ENCODE measurements around the gene RGPD8.

Gene RGPD8

GRCh38 chr2:112335600-112335999 is 97.8 kb downstream of the RGPD8 start:
- in situ Hi-C loops (cut with MboI; ENCODE audit: low sequenced_read_pairs), result no loop called here

- in situ Hi-C loops (cut with MboI; ENCODE audit: low sequenced_read_pairs), result no loop called here
Observed at GRCh38 chr2:112332123-112332696, 101.2 kb downstream of the RGPD8 start.

GRCh38 chr2:112322919-112323318 is 110.5 kb downstream of the RGPD8 start:
- in situ Hi-C loops (cut with MboI; ENCODE audit: low sequenced_read_pairs), result no loop called here

- in situ Hi-C loops (cut with MboI; ENCODE audit: low sequenced_read_pairs), result no loop called here
Observed at GRCh38 chr2:112321375-112322320, 111.8 kb downstream of the RGPD8 start.
